ENCODE data around the gene PAM.

- TF ChIP-seq CTCF (IDR thresholded peaks at IDR 0.05) (no peak), REST (IDR thresholded peaks at IDR 0.05; ENCODE audit: insufficient read depth in 1 of 2, low read depth in 2 of 2, low read length in 1 of 2) (no peak), POLR2AphosphoS5 (IDR thresholded peaks at IDR 0.05; ENCODE audit: low read depth, low read length) (no peak), SIN3A (IDR thresholded peaks at IDR 0.05; ENCODE audit: borderline replicate concordance, insufficient read depth, low read depth, low read length) (no peak)
These were observed 18.0 kb downstream of the PAM start for GRCh38 chr5:102773133-102773532.

Measured in Panc1 (cell line).